Stimulated activated effector memory CD8-positive, alpha-beta T cell treated with anti-CD3 and anti-CD28 coated beads, Interleukin-12 subunit alpha, Interleukin-12 subunit beta, amount 100 ng/mL, for 72 hours (primary cell): ENCODE results near the gene PPP1R7.

Experiments used
- ATAC-seq: fragments of 150-1000 bp; cut with Tn5 transposase; 2 replicates; pipeline ENCODE4 v1.10.0; 2021
- DNase-seq, 2 donors: peaks; one replicate each; pipeline ENCODE4 v3.0.0; 2021 to 2022; ENCODE audit warnings: low spot score in 2 of 2
- H3K27ac Mint-ChIP-seq: one replicate; pipeline ENCODE4 v1.8.0; 2022; ENCODE audit warnings: mild to moderate bottlenecking, mixed read lengths
- H3K36me3 Mint-ChIP-seq: one replicate; pipeline ENCODE4 v1.8.0; 2022; ENCODE audit warnings: mild to moderate bottlenecking, mixed read lengths
- H3K4me1 Mint-ChIP-seq: one replicate; pipeline ENCODE4 v1.8.0; 2022; ENCODE audit warnings: mixed read lengths
- H3K4me3 Mint-ChIP-seq: one replicate; pipeline ENCODE4 v1.8.0; 2022; ENCODE audit warnings: mild to moderate bottlenecking, mixed read lengths
- H3K9me3 Mint-ChIP-seq: one replicate; pipeline ENCODE4 v1.8.0; 2022; ENCODE audit warnings: mixed read lengths

PPP1R7 gene

GRCh38 chr2:241200822-241201395, 50.6 kb downstream of the PPP1R7 start:
- ATAC-seq (no peak), DNase-seq (no peak)
- no peak overlapping the region for H3K27ac Mint-ChIP-seq
- no peaks in the 10 kb centered on the region for H3K36me3 Mint-ChIP-seq
- no peaks in the 10 kb centered on the region for H3K9me3 Mint-ChIP-seq
- H3K4me1 Mint-ChIP-seq: no peaks in the 10 kb centered on the region
- no peak overlapping the region for H3K4me3 Mint-ChIP-seq

GRCh38 chr2:241201445-241202267, 51.4 kb downstream of the PPP1R7 start:
- no peak overlapping the region for H3K27ac Mint-ChIP-seq
- H3K9me3 Mint-ChIP-seq: no peaks in the 10 kb centered on the region
- H3K4me3 Mint-ChIP-seq: no peak overlapping the region
- no peaks in the 10 kb centered on the region for H3K36me3 Mint-ChIP-seq
- ATAC-seq: no peak
- DNase-seq: no peak
- no peaks in the 10 kb centered on the region for H3K4me1 Mint-ChIP-seq

- Mint-ChIP-seq H3K27ac (no peak overlapping the region), H3K4me1 (no peaks in the 10 kb centered on the region), H3K4me3 (no peak overlapping the region), H3K36me3 (no peaks in the 10 kb centered on the region), H3K9me3 (no peaks in the 10 kb centered on the region)
- no peak for DNase-seq
- no peak for ATAC-seq
Measured at GRCh38 chr2:241202268-241202585, 52.0 kb downstream of the PPP1R7 start.

DNA sequence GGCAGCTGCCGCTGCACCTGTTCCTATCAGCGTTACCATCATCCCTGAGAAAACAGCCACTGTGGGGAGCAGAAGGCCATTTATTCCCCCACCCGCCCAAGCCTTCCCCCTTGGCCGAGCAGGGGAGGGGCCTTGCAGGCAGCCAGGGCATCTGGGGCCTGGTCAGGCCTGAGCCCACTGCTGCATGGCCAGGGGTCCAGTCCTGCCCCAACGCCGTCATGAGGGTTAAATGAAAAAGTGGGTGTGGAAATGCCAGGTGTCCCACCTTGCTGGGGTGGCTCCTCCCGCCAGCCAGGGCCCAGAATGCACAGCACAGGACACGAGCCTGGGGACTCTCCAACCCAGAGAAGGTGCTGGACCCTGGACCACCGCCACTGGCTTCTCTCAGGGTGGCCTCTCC, 52.4 kb downstream of the PPP1R7 start:
- no peak overlapping the region for H3K27ac Mint-ChIP-seq
- ATAC-seq: no peak
- no peak overlapping the region for H3K4me3 Mint-ChIP-seq
- no peaks in the 10 kb centered on the region for H3K9me3 Mint-ChIP-seq
- H3K36me3 Mint-ChIP-seq: no peaks in the 10 kb centered on the region
- H3K4me1 Mint-ChIP-seq: no peaks in the 10 kb centered on the region
- no peak for DNase-seq

- Mint-ChIP-seq H3K9me3 (no peaks in the 10 kb centered on the region), H3K4me1 (no peaks in the 10 kb centered on the region), H3K27ac (no peak overlapping the region), H3K36me3 (no peaks in the 10 kb centered on the region), H3K4me3 (no peak overlapping the region)
- DNase-seq: no peak
- no peak for ATAC-seq
Measured at GRCh38 chr2:241203218-241204009, 53.1 kb downstream of the PPP1R7 start.

- no peaks in the 10 kb centered on the region for H3K4me1 Mint-ChIP-seq
- DNase-seq (no peak), ATAC-seq (no peak)
- H3K27ac Mint-ChIP-seq: no peak overlapping the region
- no peaks in the 10 kb centered on the region for H3K36me3 Mint-ChIP-seq
- no peak overlapping the region for H3K4me3 Mint-ChIP-seq
- H3K9me3 Mint-ChIP-seq: no peaks in the 10 kb centered on the region
Measured at GRCh38 chr2:241204010-241204384, 53.7 kb downstream of the PPP1R7 start.

DNA sequence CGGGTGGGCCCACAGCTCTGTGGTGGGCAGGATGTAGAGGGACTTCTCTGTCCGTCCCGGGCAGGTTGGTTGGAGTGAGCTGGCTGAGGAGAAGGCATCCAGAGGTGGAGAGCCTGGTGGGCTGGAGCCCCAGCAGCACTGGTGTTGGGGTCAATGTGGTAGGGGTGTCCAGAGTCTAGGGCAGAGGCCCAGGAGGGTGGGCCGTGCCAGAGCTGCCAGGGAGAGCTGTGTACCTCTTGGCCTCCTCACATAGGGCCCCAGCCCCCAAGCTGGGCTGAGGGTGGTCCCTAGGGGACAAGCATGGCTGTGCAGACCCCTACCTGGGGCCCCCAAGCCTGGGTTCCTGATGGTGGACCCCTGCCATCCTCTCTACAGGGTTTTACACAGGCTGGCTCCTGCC, 54.2 kb downstream of the PPP1R7 start:
- no peak for ATAC-seq
- DNase-seq: no peak
- peak overlapping the region; percentile 37 for H3K27ac Mint-ChIP-seq

GRCh38 chr2:241205086-241205485, 54.8 kb downstream of the PPP1R7 start:
- Mint-ChIP-seq H3K27ac (peak overlapping the region; percentile 37), H3K9me3 (no peaks in the 10 kb centered on the region), H3K36me3 (no peaks in the 10 kb centered on the region), H3K4me3 (no peak overlapping the region), H3K4me1 (no peaks in the 10 kb centered on the region)
- ATAC-seq: no peak
- DNase-seq: no peak

More for the DNA sequence above, 54.2 kb downstream of the PPP1R7 start:
- Mint-ChIP-seq H3K4me1 (no peaks in the 10 kb centered on the region), H3K9me3 (no peaks in the 10 kb centered on the region), H3K36me3 (no peaks in the 10 kb centered on the region), H3K4me3 (no peak overlapping the region)

DNA sequence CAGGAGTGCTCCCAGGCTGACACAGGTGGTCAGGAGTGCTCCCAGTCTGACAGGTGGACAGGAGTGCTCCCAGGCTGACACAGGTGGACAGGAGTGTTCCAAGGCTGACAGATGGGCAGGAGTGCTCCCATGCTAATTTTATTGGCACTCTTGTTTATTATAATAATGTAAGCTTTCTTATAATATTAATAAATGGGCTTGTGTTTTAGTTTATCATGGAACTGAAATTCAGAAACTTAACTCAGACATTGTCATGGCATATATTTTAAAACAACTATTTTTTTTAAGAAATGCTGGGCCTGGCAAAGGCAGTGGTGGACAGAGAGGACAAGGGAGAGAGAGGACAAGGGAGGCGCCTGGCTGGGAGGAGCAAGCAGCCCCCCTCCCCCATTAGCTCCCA, 56.9 kb downstream of the PPP1R7 start:
- Mint-ChIP-seq H3K9me3 (no peaks in the 10 kb centered on the region), H3K27ac (no peak overlapping the region), H3K4me3 (no peak overlapping the region), H3K36me3 (no peaks in the 10 kb centered on the region), H3K4me1 (no peaks in the 10 kb centered on the region)
- ATAC-seq (no peak), DNase-seq (no peak)

GRCh38 chr2:241207641-241208040, 57.4 kb downstream of the PPP1R7 start:
- Mint-ChIP-seq H3K9me3 (no peaks in the 10 kb centered on the region), H3K4me1 (no peaks in the 10 kb centered on the region), H3K27ac (no peak overlapping the region), H3K36me3 (no peaks in the 10 kb centered on the region), H3K4me3 (no peak overlapping the region)
- DNase-seq (no peak), ATAC-seq (no peak)

DNA sequence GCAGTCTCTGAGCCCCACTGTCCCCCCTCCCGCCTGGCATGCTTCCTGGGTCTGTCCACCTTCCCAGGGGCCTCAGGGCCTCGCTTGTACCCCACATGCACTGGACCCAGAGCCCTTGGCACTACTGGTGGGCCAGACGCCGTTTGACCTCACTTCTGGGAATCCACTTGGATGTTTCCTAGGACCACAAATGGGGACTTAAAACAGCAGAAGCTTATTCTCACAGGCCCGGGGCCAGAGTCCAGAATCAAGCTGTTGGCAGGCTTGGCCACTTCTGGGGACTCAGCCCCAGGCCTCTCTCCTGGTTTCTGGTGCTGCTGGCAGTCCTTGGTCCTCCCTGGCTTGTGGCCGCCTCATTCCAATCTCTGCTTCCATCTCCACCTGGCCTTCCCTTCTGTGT, 57.8 kb downstream of the PPP1R7 start:
- H3K27ac Mint-ChIP-seq: no peak overlapping the region
- DNase-seq (no peak), ATAC-seq (no peak)
- no peaks in the 10 kb centered on the region for H3K4me1 Mint-ChIP-seq
- H3K9me3 Mint-ChIP-seq: no peaks in the 10 kb centered on the region
- no peaks in the 10 kb centered on the region for H3K36me3 Mint-ChIP-seq
- H3K4me3 Mint-ChIP-seq: no peak overlapping the region

DNA sequence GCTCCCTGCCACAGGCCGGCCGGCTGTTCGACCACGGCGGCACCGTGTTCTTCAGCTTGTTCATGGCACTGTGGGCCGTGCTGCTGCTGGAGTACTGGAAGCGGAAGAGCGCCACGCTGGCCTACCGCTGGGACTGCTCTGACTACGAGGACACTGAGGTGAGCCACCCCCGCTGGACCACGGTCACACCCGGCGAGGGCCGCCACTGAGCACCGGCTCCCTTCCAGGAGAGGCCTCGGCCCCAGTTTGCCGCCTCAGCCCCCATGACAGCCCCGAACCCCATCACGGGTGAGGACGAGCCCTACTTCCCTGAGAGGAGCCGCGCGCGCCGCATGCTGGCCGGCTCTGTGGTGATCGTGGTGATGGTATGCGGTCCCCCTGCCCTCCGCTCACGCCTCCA, 59.0 kb downstream of the PPP1R7 start:
- Mint-ChIP-seq H3K9me3 (no peaks in the 10 kb centered on the region), H3K4me1 (no peaks in the 10 kb centered on the region), H3K36me3 (no peaks in the 10 kb centered on the region), H3K27ac (no peak overlapping the region), H3K4me3 (no peak overlapping the region)
- no peak for ATAC-seq
- no peak for DNase-seq

GRCh38 chr2:241211276-241211675, 61.0 kb downstream of the PPP1R7 start:
- DNase-seq (no peak), ATAC-seq (no peak)
- peak overlapping the region; percentile 81 for H3K27ac Mint-ChIP-seq
- no peaks in the 10 kb centered on the region for H3K4me1 Mint-ChIP-seq
- H3K4me3 Mint-ChIP-seq: no peak overlapping the region
- H3K9me3 Mint-ChIP-seq: no peaks in the 10 kb centered on the region
- no peaks in the 10 kb centered on the region for H3K36me3 Mint-ChIP-seq

- no peak overlapping the region for H3K27ac Mint-ChIP-seq
- no peaks in the 10 kb centered on the region for H3K4me1 Mint-ChIP-seq
- DNase-seq (no peak), ATAC-seq (no peak)
- no peaks in the 10 kb centered on the region for H3K36me3 Mint-ChIP-seq
- H3K4me3 Mint-ChIP-seq: no peak overlapping the region
- H3K9me3 Mint-ChIP-seq: no peaks in the 10 kb centered on the region
Measured at GRCh38 chr2:241213041-241213440, 62.8 kb downstream of the PPP1R7 start.

GRCh38 chr2:241213567-241213966, 63.3 kb downstream of the PPP1R7 start:
- Mint-ChIP-seq H3K27ac (no peak overlapping the region), H3K4me1 (no peaks in the 10 kb centered on the region), H3K9me3 (no peaks in the 10 kb centered on the region), H3K4me3 (no peak overlapping the region), H3K36me3 (peaks cover 4% of the 10 kb centered on the region)
- ATAC-seq (no peak), DNase-seq (no peak)

DNA sequence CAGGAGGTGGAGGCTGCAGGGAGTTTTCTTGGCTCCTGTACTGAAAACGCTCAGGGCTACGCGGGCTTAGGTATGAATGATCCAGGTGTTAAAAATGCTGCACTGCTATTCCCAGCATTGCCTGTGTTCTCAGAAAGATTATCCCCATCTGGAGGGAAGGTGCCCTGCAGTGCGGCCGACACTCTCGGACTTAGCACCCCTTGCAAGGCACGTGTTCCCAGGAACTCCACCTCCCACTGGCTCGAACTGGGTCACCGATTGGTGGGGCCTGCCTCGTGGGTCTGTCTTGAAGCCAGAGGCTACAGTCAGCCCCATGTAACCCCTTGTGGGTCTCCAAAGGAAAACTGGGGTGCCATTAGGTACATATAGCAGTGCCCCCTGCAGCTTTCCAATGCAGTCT, 63.9 kb downstream of the PPP1R7 start:
- peaks cover 3% of the 10 kb centered on the region for H3K4me1 Mint-ChIP-seq
- H3K9me3 Mint-ChIP-seq: no peaks in the 10 kb centered on the region
- no peak overlapping the region for H3K27ac Mint-ChIP-seq
- H3K4me3 Mint-ChIP-seq: no peak overlapping the region
- DNase-seq (no peak), ATAC-seq (no peak)
- peaks cover 11% of the 10 kb centered on the region for H3K36me3 Mint-ChIP-seq
